GM21447 (cell line): ENCODE results near the gene ABHD1.
"Not testable (repeated sequence)": the region's sequence is repeated elsewhere in the genome, so short reads cannot be mapped to it uniquely, and the experiment has no call there.

ENCODE experiments used
- ATAC-seq: cut with Tn5 transposase; IDR thresholded peaks from one replicate; pipeline ENCODE4 v1.9.1; 2021; ENCODE audit not compliant: unreplicated experiment

ABHD1 gene

DNA sequence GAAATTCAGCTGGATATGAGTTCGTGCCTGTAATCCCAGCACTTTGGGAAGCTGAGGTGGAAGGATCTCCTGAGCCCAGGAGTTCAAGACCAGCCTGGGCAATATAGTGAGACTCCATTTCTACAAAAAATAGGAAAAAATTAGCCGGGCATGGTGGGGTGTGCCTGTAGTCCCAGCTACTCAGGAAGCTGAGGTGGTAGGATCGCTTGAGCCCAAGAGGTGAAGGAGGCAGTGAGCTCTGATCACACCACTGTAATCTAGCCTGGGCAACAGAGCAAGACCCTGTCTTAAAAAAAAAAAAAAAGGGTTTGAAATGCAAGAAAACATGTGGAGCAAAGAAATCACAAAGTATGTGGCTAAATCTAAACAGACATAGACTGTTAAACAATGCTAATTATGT lies 14.5 kb upstream of the ABHD1 start:
- no peak for ATAC-seq

GRCh38 chr2:27110603-27111352 lies 12.8 kb upstream of the ABHD1 start:
- ATAC-seq: not testable (repeated sequence)

- not testable (repeated sequence) for ATAC-seq
Observed at GRCh38 chr2:27111392-27112078, 12.1 kb upstream of the ABHD1 start.

DNA sequence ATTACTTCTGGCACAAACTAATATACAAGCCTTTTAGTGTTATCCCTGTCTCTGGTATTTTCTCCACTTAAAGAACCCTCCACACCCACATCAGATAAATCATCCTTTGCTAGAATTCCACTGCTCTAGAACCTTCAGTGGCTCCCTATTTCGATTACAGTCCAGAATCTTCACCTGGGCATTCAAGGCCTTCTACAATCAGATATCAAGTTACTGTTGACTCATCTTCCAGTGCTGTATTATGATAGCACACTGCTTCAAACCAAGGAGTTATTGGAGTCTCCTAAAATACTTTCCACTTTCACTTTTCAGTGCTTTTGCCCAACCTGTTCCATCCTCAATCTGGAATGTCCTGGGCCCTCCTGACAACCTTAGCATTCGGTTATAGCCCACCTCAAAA lies 8.1 kb upstream of the ABHD1 start:
- ATAC-seq: no peak

DNA sequence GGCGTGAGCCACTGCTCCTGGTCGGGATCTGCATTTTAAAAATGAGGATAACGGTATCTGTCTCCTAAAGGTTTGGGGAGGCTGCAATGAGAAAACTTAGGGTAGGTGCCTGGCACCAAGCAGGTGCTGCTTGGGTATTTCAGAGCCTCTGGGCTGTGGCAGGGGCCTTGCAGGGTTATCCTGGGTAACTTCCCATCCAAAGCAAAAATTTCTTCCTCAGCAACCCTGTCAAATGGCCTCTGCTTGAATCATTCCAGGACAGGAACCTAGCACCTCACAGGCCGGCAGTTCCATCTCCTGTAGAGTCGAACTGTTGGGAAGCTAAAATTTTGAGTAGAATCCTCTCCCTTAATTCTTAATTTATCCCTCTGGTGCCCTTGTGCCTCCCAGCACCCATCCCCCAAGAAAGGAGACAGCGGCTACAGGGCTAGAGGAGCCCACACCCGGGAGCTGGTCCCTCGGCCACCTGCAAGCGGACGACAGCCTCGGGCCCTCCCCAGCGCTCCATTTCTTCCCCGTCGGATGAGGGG lies 5.6 kb upstream of the ABHD1 start:
- ATAC-seq: no peak

GRCh38 chr2:27118525-27119329 lies 4.9 kb upstream of the ABHD1 start, which contains the start of gene CGREF1:
Gene CGREF1 (minus strand): TSS chr2:27119128. CDS start chr2:27104366, 14,762 bp downstream.
- no peak for ATAC-seq

- not testable (repeated sequence) for ATAC-seq
Observed at GRCh38 chr2:27119330-27119670, 4.3 kb upstream of the ABHD1 start.

DNA sequence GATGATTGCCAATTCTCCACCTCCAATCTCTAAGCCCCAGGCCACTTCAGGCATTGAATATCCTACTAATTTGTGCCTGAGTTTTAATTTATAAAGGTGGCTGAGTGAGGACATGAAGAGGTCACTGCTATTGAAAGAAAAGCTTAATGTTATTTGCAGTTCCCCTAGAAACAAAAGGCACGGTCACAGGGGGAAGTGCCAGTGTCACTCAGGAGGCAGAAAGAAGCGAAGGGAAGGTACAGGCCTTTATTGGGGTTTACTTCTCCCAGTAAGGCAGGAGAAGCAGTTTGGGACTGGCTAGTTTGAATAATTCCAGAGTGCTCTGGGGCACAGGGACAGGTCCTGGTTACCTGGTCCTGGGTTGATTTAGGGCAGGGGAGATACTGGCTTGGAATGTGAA lies 1.7 kb upstream of the ABHD1 start:
- ATAC-seq: no peak

- ATAC-seq: no peak
Observed at GRCh38 chr2:27122791-27123190, 824 bp upstream of the ABHD1 start.

GRCh38 chr2:27125104-27125503 lies 1.5 kb downstream of the ABHD1 start:
- no peak for ATAC-seq

DNA sequence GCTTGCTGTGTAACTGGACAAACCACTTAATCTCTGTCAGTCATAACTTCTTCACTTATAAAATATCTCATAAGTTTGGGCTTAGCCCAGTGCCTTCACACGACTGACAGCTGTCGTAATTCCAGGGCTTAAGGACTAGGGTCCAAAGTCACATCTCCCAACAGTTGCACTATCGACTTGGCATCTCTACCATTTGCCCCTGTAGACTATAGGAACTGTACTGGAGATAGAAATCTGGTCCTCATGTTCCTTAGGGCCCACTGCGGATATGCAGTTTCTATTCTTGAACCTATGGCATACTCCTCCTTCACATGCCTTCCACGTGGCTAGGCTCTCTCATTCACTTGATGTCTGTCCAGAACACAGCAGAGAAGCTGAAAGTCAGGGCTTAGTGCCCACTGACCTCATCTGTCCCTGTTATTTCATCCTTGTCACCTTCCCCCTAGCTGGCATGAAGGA lies 2.7 kb downstream of the ABHD1 start:
- ATAC-seq: no peak

DNA sequence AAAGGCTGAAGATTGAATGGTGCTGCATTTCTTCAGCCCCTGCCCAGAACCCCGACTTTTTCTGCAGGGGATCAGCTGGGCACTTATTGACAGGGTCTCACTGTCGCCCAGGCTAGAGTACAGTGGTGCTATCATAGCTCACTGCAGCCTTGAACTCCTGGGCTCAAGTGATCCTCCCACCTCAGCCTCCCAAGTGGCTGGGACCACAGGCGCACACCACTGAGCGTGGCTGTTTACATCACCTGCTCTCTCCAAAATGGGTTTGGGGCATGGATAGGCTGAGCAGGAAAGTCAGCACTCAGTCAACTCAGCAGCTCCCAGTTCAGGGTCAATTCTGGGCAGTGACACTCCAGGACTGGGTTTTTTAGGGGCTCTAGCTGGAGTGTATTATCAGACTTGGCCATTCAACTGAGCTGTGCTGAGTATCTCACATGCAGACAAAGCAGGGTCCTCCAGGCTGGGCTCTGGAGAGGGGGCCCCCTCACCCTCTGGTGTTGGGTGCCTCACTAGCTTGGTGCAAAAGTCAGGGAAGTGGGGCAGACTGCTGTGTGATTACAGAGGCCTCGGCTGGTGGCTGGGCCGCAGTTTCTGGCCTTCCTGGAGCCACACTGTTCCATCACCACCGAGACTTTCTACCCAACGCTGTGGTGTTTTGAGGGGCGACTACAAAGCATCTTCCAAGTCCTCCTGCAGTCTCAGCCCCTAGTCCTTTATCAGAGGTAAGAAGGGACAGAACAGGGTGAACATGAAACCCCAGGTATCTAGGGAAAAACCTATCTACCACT lies 4.5 kb downstream of the ABHD1 start:
- ATAC-seq: no peak

DNA sequence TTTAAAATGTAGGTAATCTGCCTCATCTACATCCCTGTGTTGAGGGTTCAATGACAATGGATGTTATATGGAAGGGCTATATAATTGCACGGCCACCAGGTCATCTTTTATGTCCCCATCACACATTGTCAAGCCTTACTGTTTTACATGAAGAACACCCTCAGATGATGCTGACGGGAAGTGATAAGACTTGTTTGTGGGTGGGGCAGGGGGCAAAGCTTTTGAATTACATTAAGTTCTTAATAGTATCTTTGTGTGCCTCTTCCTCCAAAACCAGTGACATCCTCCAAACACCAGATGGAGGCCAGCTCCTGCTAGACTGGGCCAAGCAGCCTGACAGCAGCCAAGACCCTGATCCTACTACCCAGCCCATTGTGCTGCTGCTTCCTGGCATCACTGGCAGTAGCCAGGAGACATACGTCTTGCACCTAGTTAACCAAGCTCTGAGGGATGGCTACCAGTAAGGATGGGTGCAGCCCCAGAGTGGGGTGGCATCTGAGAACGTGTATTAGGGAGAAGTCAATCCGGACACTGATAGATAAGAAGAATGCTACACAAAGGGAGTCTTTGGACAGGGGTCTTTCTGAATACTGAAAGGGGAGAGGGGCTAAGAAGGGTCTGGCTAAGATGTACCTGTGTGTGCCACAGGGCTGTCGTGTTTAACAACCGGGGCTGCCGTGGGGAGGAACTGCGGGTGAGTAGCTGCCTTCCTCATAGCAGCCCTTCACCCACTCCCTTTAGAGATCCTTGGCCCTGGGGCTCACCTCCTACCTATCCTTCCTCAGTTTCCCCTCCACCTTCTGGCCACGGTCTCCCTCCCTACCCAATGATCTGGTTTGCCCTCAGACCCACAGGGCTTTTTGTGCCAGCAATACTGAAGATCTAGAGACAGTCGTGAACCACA lies 5.3 kb downstream of the ABHD1 start:
- no peak for ATAC-seq

DNA sequence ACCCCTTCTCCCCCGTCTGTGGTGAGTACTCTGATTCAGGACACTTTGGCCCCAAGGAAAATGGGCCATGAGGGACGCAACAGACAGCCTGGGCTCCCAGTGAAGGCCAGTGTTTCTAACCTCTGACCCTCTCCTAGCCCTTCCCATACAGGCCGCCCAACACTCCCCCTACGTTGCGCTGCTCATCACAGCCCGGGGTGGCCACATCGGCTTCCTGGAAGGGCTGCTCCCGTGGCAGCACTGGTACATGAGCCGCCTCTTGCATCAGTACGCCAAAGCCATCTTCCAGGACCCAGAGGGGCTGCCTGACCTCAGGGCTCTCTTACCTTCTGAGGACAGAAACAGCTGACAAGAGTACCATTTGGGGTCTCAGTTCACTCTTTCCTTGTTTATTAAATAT lies 6.8 kb downstream of the ABHD1 start:
- ATAC-seq: no peak

DNA sequence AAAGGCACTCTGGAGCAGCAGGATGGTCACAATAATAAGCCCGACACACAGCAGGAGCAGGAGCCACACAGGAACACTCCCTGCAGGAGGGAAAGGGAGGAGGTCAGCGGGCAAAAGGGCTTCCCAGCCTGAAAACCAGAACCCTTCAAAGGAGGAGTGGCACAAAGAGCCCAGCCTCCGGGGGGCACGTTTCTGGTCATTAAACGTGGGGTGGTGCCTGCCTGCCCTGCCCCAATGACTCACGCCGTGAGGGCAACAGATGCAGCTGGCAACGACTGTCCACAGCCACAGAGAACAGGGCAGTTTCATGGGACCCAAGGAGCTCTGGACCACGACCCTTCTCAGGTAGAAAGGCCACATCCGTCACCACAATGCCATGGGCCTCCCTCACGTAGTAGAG lies 7.8 kb downstream of the ABHD1 start:
- no peak for ATAC-seq

DNA sequence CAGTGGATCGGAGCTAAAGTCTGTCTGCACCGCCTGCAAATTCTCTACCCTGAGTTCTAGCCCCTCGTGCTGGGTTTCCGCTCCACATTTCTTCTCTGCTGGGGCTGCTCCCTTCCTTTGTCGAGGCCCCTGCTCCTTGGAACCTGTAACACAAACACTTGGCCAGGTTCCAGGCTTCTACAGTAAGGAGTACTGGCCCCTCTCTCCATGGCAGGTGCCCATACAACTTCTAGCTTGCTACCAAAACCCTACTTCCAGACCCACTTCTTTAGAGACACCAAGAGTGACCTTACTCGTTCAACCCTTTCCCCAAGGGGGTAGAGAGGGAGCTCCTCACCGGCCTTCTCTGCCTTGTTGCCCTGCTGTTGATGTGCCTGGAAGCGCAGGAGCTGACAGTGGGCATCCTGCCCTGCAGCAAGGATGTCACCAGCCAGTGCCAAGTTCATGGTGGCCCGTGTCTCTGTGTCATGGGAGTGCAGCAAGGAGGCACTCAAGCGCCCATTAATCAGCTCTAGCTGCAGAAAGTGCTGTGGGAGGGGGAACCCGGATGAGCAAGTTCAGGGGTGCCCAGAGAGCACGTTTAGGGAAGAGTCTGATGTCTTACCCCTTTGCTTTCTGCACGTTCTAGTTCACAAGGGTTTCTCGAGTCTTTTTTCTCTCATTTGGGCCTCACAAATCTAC lies 9.7 kb downstream of the ABHD1 start:
- ATAC-seq: no peak

DNA sequence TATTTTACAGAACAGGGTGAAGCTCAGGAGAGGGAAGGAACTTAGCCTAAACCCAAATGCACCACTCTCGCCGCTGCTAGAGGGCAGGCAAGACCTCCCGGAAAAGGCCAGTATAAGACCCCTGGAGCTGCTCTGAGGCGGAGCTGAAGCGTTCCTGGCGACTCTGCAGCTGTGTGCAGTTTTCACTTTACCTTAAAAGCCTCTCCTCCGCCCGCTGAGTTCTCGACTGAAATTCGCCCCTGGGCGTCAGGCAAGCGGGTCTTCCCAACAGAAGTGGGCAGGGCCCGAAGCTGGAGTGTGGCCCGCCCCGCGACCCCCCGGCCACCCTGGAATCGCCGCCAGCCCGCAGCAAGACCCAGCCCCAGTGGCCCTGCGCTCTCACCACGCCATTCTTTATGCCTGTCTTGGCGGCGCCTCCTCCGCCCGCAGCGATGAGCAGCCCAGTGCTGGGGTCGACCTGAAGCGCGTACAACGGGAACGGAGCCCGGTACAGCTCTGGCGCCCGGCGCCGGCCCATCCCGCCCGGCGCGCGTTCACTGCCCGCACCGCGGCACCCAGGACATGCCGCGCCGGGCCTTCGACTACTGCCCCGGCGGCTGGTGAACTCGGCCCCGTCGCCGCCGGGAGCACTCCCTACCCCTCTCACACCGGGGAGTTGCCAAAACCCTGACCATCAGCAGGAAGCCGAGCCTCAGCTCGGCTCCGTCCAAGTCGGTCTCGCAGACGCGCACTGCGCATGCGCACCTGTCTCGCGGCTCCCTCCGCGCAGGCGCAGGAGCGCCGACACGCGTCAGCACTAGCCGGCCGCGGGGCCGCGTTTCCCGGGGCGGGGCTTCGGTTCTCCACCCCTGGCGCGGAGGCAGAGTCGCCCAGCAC lies 10.5 kb downstream of the ABHD1 start, which contains the start of gene PREB:
Gene PREB (minus strand): TSS at position 732 of the 876 bp plus-strand sequence. CDS start 215 bp downstream, at position 517.
- peak; percentile 74 for ATAC-seq
